GM06990 (cell line): ENCODE data around the gene FTO.

Experiments
- DNase-seq: peaks from one replicate; pipeline ENCODE4 v3.0.0-alpha.2; 2011; ENCODE audit not compliant: insufficient read length; ENCODE audit errors: extremely low read depth
- H3K27me3 ChIP-seq: replicated peaks from 2 replicates; pipeline ENCODE4 v1.6.0; 2011; ENCODE audit warnings: low read length; ENCODE audit not compliant: control insufficient read depth, insufficient read depth
- H3K36me3 ChIP-seq: 2 replicates; pipeline ENCODE4 v1.5.1; 2011; ENCODE audit warnings: low read length; ENCODE audit not compliant: control insufficient read depth, insufficient read depth
- H3K4me3 ChIP-seq: replicated peaks from 2 replicates; pipeline ENCODE4 v1.5.1; 2011; ENCODE audit warnings: low read depth, mild to moderate bottlenecking, control low read depth, low read length
- CTCF ChIP-seq: IDR thresholded peaks from 2 replicates; pipeline ENCODE4 v1.5.1; 2011; ENCODE audit warnings: low read length, control low read depth, mild to moderate bottlenecking, inconsistent platforms; ENCODE audit not compliant: insufficient read depth, poor library complexity, severe bottlenecking

The FTO gene

GRCh38 chr16:54191592-54191991 lies 487.6 kb downstream of the FTO start:
- H3K4me3 ChIP-seq: no peak overlapping the region
- DNase-seq: no peak
- H3K27me3 ChIP-seq: no peaks in the 10 kb centered on the region
- no peaks in the 10 kb centered on the region for H3K36me3 ChIP-seq
- no peak for TF ChIP-seq CTCF

- Histone ChIP-seq H3K4me3 (no peak overlapping the region), H3K27me3 (no peaks in the 10 kb centered on the region), H3K36me3 (no peaks in the 10 kb centered on the region)
- no peak for TF ChIP-seq CTCF
- DNase-seq: no peak
These were observed 489.2 kb downstream of the FTO start for GRCh38 chr16:54193013-54193664.

- no peaks in the 10 kb centered on the region for H3K36me3 ChIP-seq
- no peak overlapping the region for H3K4me3 ChIP-seq
- H3K27me3 ChIP-seq: no peaks in the 10 kb centered on the region
- TF ChIP-seq CTCF: peak; percentile 75
- DNase-seq: peak; percentile 41
These were observed 489.8 kb downstream of the FTO start for GRCh38 chr16:54193665-54194333.

- TF ChIP-seq CTCF: no peak
- no peaks in the 10 kb centered on the region for H3K36me3 ChIP-seq
- DNase-seq: no peak
- no peaks in the 10 kb centered on the region for H3K27me3 ChIP-seq
- H3K4me3 ChIP-seq: no peak overlapping the region
These were observed 490.4 kb downstream of the FTO start for GRCh38 chr16:54194334-54194743.

GRCh38 chr16:54197758-54198157 lies 493.8 kb downstream of the FTO start:
- H3K36me3 ChIP-seq: no peaks in the 10 kb centered on the region
- TF ChIP-seq CTCF: no peak
- no peak for DNase-seq
- H3K27me3 ChIP-seq: no peaks in the 10 kb centered on the region
- H3K4me3 ChIP-seq: no peak overlapping the region
